ENCODE measurements around the gene FAM120AOS. TPM values are rescaled to one million over a fixed set of nuclear protein-coding genes. Genes with fewer than 3 reads are reported as not detected.

Gene FAM120AOS
- total RNA-seq, 1 experiment from 2014 or later = 53.6 TPM

DNA sequence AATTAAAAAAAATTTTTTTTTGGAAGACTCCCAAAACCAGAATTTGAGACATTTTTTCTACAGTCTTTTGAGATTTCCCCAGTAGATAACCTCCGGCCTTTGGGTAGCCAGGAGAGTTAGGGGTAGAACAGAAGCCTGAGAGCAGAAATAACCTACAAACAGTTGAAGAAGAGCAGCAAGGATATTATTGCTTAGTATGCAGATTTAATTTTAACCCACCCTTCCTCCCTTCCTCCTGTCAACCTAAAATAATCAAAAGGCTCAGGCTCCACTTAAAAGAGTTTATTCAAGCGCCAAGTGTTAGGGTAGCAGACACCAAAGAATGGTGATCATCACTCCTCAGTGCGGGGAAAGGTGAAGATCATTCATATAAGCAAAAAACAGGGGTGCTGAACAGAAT lies 19.3 kb downstream of the FAM120AOS start:
- Histone ChIP-seq H2AK5ac (ENCODE audit: insufficient read length, low read length) (no peak overlapping the region), H3K4me2 (ENCODE audit: insufficient read depth, insufficient read length, low read length) (no peak overlapping the region), H3K56ac (ENCODE audit: insufficient read length, low read depth, low read length) (no peak overlapping the region), H3K9ac (ENCODE audit: extremely low read depth, insufficient read length, low read length) (no peak overlapping the region), H2BK20ac (ENCODE audit: low read depth, low read length, poor library complexity, severe bottlenecking) (no peak overlapping the region), H4K20me1 (ENCODE audit: control insufficient read depth, insufficient read depth, insufficient read length) (no peaks in the 10 kb centered on the region), H2BK15ac (ENCODE audit: low read depth, low read length) (no peak overlapping the region), H4K91ac (ENCODE audit: insufficient read length, low read depth, low read length) (no peak overlapping the region), H3K4ac (ENCODE audit: low read depth, low read length) (no peak overlapping the region), H4K8ac (replicated peaks; ENCODE audit: insufficient read length, low read depth, low read length) (no peak overlapping the region), H2BK120ac (ENCODE audit: low read depth, low read length, poor library complexity, severe bottlenecking) (no peak overlapping the region), H3T11ph (ENCODE audit: low read length) (no peak overlapping the region), H3K4me1 (ENCODE audit: insufficient read depth, low read length) (no peaks in the 10 kb centered on the region), H3K9me3 (ENCODE audit: control insufficient read depth, low read depth, low read length) (no peaks in the 10 kb centered on the region), H3K27ac (ENCODE audit: insufficient read length, low read depth, low read length) (no peak overlapping the region), H3K79me1 (ENCODE audit: insufficient read depth, low read depth, low read length, poor library complexity, severe bottlenecking) (no peaks in the 10 kb centered on the region), H3K79me2 (ENCODE audit: insufficient read depth, low read length) (no peaks in the 10 kb centered on the region), H2BK5ac (ENCODE audit: insufficient read length, low read length) (no peak overlapping the region), H3K18ac (ENCODE audit: insufficient read length, low read depth, low read length) (no peak overlapping the region), H4K5ac (ENCODE audit: insufficient read length, low read depth, low read length) (no peak overlapping the region), H2BK12ac (ENCODE audit: insufficient read length, low read depth, low read length) (no peak overlapping the region), H3K23ac (ENCODE audit: insufficient read length, low read depth, low read length) (no peak overlapping the region), H2AFZ (ENCODE audit: low read length) (no peak overlapping the region), H3K14ac (ENCODE audit: insufficient read depth, low read length) (no peak overlapping the region), H3K23me2 (ENCODE audit: insufficient read length, low read depth, low read length, poor library complexity, severe bottlenecking) (no peaks in the 10 kb centered on the region), H3K27me3 (ENCODE audit: insufficient read depth, low read length) (no peaks in the 10 kb centered on the region)
- no peak for DNase-seq
- Mint-ChIP-seq H3K27me3 (ENCODE audit: low read depth) (peaks cover 1% of the 10 kb centered on the region; the same call in 1 of the 2 replicates), H3K27ac (no peak overlapping the region), H3K36me3 (ENCODE audit: insufficient read depth in 1 of 3, low read depth in 3 of 3) (no peaks in the 10 kb centered on the region), H3K9me3 (no peaks in the 10 kb centered on the region), H3K4me1 (peaks cover 0 to 8% of the 10 kb centered on the region in 2 experiments; a peak in 2 of 4 replicates), H3K4me3 (no peak overlapping the region)
- TF ChIP-seq, protein P1, sequence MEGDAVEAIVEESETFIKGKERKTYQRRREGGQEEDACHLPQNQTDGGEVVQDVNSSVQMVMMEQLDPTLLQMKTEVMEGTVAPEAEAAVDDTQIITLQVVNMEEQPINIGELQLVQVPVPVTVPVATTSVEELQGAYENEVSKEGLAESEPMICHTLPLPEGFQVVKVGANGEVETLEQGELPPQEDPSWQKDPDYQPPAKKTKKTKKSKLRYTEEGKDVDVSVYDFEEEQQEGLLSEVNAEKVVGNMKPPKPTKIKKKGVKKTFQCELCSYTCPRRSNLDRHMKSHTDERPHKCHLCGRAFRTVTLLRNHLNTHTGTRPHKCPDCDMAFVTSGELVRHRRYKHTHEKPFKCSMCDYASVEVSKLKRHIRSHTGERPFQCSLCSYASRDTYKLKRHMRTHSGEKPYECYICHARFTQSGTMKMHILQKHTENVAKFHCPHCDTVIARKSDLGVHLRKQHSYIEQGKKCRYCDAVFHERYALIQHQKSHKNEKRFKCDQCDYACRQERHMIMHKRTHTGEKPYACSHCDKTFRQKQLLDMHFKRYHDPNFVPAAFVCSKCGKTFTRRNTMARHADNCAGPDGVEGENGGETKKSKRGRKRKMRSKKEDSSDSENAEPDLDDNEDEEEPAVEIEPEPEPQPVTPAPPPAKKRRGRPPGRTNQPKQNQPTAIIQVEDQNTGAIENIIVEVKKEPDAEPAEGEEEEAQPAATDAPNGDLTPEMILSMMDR (conservative IDR thresholded peaks at IDR 0.05) = no peak
- WGBS (ENCODE audit: extremely low coverage, insufficient read length, low lambda C conversion rate) = no CpG with 5 or more reads among the region's 3 CpGs

All from H9 (cell line).